ENCODE data around the gene DLX1. TPM values are rescaled to one million over a fixed set of nuclear protein-coding genes. Genes with fewer than 3 reads are reported as not detected.

The DLX1 gene
- total and polyA plus RNA-seq, 9 of the 15 experiments (the other 6 are each of a cell fraction or from before 2014, with no cell fraction given): 1.9 to 26.2 (median 9.6) TPM

- TF ChIP-seq ZBTB40 (IDR thresholded peaks at IDR 0.05): no peak
- no peak for TF ChIP-seq ZBTB40 (CRISPR knock-in tag; IDR thresholded peaks at IDR 0.05)
- TF ChIP-seq GTF2E2 (tag; IDR thresholded peaks at IDR 0.05): 0 out of 2 replicates have a peak, but pooled peaks have one; percentile 34
- TF ChIP-seq ID3 (CRISPR knock-in tag; IDR thresholded peaks at IDR 0.05): no peak
- TF ChIP-seq ID3 (tag; IDR thresholded peaks at IDR 0.05): peak; percentile 81
- TF ChIP-seq U2AF2 (optimal IDR thresholded peaks at IDR 0.05; ENCODE audit: low read depth, low read length): no peak
- TF ChIP-seq BRCA1 (IDR thresholded peaks at IDR 0.05): no peak
- no peak for TF ChIP-seq BRCA1 (CRISPR knock-in tag; IDR thresholded peaks at IDR 0.05)
- no peak for TF ChIP-seq ESRRA (IDR thresholded peaks at IDR 0.05; ENCODE audit: borderline replicate concordance, low read depth)
- TF ChIP-seq TCF3 (CRISPR knock-in tag; IDR thresholded peaks at IDR 0.05): peak; percentile 87
- TF ChIP-seq PREB (CRISPR knock-in tag; IDR thresholded peaks at IDR 0.05): no peak
- no peak for TF ChIP-seq ZNF263 (CRISPR knock-in tag; IDR thresholded peaks at IDR 0.05; ENCODE audit: borderline replicate concordance)
- no peak for TF ChIP-seq RBM15 (IDR thresholded peaks at IDR 0.05; ENCODE audit: insufficient read depth, low read length)
- TF ChIP-seq ZBTB5 (IDR thresholded peaks at IDR 0.05): no peak
- TF ChIP-seq CHD2 (IDR thresholded peaks at IDR 0.05; ENCODE audit: low read depth, low read length): no peak
- 0 out of 2 replicates have a peak, but pooled peaks have one; percentile 80 for TF ChIP-seq ZNF175 (CRISPR knock-in tag; IDR thresholded peaks at IDR 0.05; ENCODE audit: low read depth)
- TF ChIP-seq FOXA1 (IDR thresholded peaks at IDR 0.05; ENCODE audit: borderline replicate concordance): no peak
These were observed 18.9 kb upstream of the DLX1 start (continued) for GRCh38 chr2:172066394-172066886.

Data from K562 (cell line).